Activated T-cell treated with anti-CD3 and anti-CD28 coated beads for 1 hour (primary cell): ENCODE data around the gene ZNF316.

Experiments used
- DNase-seq: peaks from one replicate; pipeline ENCODE4 v3.0.0-alpha.2; 2020; ENCODE audit warnings: low read depth

Gene ZNF316

DNA sequence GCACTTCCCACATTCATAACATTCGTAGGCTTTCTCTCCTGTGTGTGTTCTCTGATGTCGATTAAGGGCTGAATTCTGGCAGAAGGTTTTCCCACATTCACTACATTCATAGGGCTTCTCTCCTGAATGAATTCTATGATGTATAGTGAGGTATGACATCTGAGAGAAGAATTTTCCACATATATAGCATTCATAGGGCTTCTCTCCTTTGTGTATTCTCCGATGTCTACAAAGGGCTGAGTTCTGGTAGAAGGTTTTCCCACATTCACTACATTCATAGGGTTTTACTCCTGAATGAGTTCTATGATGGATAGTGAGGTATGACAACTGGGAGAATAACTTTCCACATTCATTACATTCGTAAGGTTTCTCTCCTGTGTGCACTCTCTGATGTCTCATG lies 54.0 kb downstream of the ZNF316 start:
- DNase-seq: no peak

DNA sequence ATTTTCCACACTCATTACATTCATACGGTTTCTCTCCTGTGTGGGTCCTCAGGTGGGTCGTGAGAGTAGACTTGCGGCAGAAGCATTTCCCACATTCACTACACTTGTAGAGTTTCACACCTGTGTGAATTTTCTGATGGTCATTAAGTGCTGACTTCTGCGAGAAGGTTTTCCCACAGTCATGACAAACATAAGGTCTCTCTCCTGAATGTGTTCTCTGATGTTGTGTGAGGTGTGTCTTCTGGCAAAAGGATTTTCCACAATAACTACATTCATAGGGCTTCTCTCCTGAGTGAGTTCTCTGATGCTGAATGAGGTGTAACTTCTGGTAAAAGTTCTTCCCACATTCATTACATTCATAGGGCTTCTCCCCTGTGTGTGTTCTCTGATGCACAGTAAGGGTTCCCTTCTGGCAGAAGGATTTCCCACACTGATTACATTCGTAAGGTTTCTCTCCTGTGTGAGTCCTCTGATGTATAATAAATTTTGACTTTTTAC lies 54.5 kb downstream of the ZNF316 start:
- DNase-seq: no peak

DNA sequence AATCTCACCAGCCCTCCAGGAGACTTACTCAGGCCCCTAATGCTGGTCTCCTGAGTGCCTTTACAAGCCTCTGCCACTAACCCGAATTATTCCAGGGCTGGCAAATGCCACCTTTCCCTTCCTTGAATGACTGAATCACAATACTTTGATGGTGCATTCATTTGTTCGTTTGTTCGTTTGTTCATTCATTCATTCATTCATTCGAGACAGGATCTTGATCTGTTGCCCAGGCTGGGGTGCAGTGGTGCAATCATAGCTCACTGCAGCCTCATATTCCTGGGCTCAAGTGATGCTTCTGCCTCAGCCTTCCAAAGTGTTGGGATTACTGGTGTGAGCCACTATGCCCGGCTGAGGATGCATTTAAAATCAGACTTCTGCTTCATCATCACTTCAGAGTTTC lies 63.7 kb downstream of the ZNF316 start:
- no peak for DNase-seq

DNA sequence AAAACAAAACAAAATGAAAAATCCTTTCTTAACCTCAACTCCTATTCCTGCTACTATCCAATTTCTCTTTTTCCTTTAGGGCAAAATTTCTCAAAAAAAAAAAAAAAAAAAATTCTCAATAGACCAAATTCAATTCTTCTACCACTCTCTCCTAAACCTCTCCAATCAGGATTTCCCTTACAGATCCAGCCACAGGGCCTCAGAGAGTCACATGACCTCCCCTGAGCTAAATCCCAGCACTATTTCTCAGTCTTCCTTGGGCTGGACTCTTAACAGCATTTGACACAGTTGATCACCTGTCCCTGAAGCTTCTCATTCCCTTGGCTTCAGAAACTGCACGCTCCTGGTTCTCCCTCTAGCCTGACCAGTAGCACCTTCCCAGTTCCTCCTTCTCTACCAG lies 64.7 kb downstream of the ZNF316 start:
- DNase-seq: no peak
